ENCODE measurements around the gene LAMA5.

DNA sequence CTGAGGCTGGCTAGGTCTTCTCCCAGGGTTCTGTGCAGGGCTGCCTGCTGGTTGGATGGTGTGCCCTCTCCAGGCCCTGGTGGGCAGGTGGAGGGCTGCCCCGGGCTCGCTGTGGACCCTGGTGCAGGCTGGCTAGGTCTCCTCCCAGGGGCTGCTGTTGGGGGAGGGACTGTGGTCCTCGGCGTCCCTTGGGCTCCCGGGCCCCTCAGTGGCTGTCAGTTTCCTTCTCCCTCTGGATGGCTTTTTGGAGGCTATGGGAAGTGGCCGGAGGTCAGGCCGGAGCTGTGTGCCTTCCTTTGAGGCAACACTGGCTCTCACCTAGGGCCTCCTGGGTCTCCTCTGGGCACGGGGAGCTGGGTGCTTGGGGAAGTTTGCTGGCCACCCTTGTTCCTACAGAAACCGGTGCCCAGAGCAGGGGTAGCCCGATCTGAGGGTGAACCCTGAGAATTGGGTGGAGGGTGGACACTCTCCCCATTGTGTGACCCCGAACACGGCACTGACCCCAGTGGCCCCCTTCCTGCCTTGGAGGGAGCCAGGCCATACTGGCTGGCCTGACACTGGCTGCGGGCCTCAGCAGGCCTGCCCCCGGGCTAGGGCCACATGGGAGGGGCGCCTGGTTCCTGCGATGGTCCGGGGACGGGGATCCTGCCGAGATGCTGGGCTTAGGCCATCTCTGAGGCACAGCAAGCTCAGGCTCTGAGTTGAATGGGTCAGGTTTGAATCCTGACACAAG, 43.8 kb upstream of the LAMA5 start:
- TF ChIP-seq, protein P1, sequence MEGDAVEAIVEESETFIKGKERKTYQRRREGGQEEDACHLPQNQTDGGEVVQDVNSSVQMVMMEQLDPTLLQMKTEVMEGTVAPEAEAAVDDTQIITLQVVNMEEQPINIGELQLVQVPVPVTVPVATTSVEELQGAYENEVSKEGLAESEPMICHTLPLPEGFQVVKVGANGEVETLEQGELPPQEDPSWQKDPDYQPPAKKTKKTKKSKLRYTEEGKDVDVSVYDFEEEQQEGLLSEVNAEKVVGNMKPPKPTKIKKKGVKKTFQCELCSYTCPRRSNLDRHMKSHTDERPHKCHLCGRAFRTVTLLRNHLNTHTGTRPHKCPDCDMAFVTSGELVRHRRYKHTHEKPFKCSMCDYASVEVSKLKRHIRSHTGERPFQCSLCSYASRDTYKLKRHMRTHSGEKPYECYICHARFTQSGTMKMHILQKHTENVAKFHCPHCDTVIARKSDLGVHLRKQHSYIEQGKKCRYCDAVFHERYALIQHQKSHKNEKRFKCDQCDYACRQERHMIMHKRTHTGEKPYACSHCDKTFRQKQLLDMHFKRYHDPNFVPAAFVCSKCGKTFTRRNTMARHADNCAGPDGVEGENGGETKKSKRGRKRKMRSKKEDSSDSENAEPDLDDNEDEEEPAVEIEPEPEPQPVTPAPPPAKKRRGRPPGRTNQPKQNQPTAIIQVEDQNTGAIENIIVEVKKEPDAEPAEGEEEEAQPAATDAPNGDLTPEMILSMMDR (IDR thresholded peaks at IDR 0.05), result no peak
- no peak for TF ChIP-seq POLR2A (IDR thresholded peaks at IDR 0.05)

Data from lower leg skin (tissue), 3 donors.